A673 (cell line): Measurements from ENCODE around the gene PELI1. TPM values are rescaled to one million over a fixed set of nuclear protein-coding genes. Genes with fewer than 3 reads are reported as not detected.

ENCODE experiments used
- BruUV-seq: library from RNA; stranded (reverse); fragments of 400-500 nt; replicated peaks from 2 replicates; lab custom pipeline; 2021; lab: Mats Ljungman, UMichigan
- CTCF ChIA-PET: fragments of 300-600 bp; sonication (Branson Sonifier 250); formaldehyde crosslinking; loops from one replicate; lab custom pipeline; 2022; ENCODE audit warnings: antibody characterized with exemption; lab: Charles Lee
- POLR2A ChIA-PET: fragments of 300-600 bp; sonication (Branson Sonifier 250); formaldehyde crosslinking; loops from one replicate; lab custom pipeline; 2022; ENCODE audit warnings: antibody characterized with exemption; ENCODE audit not compliant: low non-redundant PET; lab: Charles Lee
- DNase-seq: peaks from one replicate; pipeline ENCODE4 v3.0.0-alpha.2; 2015; ENCODE audit warnings: low spot score
- H3K27ac ChIP-seq: fragments of 200-600 bp; sonication (generic); 2 replicates; pipeline ENCODE4 v1.5.1; 2016; ENCODE audit warnings: mixed run types, low read depth, mild to moderate bottlenecking, mixed read lengths, antibody characterized with exemption, low read length; ENCODE audit not compliant: poor library complexity, severe bottlenecking
- H3K27me3 ChIP-seq: fragments of 200-600 bp; sonication (generic); replicated peaks from 2 replicates; pipeline ENCODE4 v1.6.1; 2017; ENCODE audit warnings: mixed run types, low read depth, mild to moderate bottlenecking, mixed read lengths, antibody characterized with exemption, low read length; ENCODE audit not compliant: insufficient read depth, poor library complexity
- H3K36me3 ChIP-seq: fragments of 200-600 bp; sonication (generic); 2 replicates; pipeline ENCODE4 v1.6.1; 2016; ENCODE audit warnings: mixed run types, mild to moderate bottlenecking, mixed read lengths, antibody characterized with exemption, low read length; ENCODE audit not compliant: insufficient read depth, poor library complexity, severe bottlenecking
- H3K4me1 ChIP-seq: fragments of 200-600 bp; sonication (generic); 2 replicates; pipeline ENCODE4 v1.6.1; 2017; ENCODE audit warnings: mixed run types, mild to moderate bottlenecking, mixed read lengths, antibody characterized with exemption, low read length; ENCODE audit not compliant: insufficient read depth, poor library complexity, severe bottlenecking
- H3K4me3 ChIP-seq: fragments of 200-600 bp; sonication (generic); 2 replicates; pipeline ENCODE4 v1.5.1; 2016; ENCODE audit warnings: low read depth, mixed run types, mild to moderate bottlenecking, mixed read lengths, low read length; ENCODE audit not compliant: poor library complexity, severe bottlenecking
- H3K9me3 ChIP-seq: fragments of 200-600 bp; sonication (generic); 2 replicates; pipeline ENCODE4 v1.6.1; 2016; ENCODE audit warnings: mixed run types, low read depth, mild to moderate bottlenecking, mixed read lengths, antibody characterized with exemption, low read length; ENCODE audit not compliant: poor library complexity, severe bottlenecking
- EZH2 ChIP-seq: fragments of 200-600 bp; sonication (generic); IDR thresholded peaks from 2 replicates; pipeline ENCODE4 v1.6.1; 2017; ENCODE audit warnings: borderline replicate concordance, low read depth, mild to moderate bottlenecking, mixed read lengths, antibody characterized with exemption, low read length; ENCODE audit not compliant: poor library complexity, severe bottlenecking
- intact Hi-C: fragments of 100-400 bp; cut with micrococcal nuclease; formaldehyde crosslinking; loops from one replicate; pipeline ENCODE4 v1.10.0; 2022; ENCODE audit not compliant: unreplicated experiment
- total RNA-seq: library from RNA; stranded (reverse); gene quantifications from 2 replicates; pipeline ENCODE4 v1.2.3, GENCODE V29; 2021
- TF ChIP-seq, protein P1 (sequence below): fragments of 300-800, 200-600 bp; sonication (generic); conservative IDR thresholded peaks from 2 replicates; pipeline ENCODE4 v1.5.1; 2017; ENCODE audit warnings: low read depth, mild to moderate bottlenecking, antibody characterized with exemption, low read length, moderate library complexity, mixed read lengths

Gene PELI1
- total RNA-seq, 1 experiment from 2014 or later, result 35.1 TPM

DNA sequence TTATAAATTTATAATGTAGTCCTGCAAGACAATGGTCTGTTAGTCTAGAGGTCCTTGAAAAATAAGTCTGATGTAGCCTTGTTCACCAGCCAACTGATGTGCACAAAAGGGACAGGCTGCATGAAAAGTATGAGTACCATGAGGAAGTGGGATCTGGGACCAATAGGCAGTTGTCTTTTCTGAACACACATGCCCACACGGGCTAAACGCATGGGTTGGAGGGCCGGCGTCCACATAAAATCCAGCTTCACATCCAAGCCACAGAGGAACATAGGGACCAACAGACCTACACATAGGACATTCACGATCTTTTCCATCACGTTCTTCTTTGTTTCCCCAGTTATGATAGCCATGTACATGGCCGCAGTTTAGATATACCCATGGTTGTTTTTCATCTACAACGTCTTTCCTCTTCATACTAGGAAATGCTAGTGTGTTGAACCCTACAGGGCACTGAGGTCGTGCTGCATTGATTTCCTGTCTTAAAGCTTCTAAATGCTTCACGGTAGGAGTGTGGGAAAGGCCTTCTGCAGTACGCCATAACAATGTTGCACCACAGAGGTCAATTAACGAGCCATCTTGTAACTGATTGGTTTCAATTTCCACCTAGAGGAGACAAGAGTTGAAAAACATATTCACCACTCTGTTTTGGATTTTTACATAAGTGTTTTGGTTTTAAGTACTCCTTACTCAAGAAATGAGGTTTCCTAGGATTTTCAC is 49.4 kb downstream of the PELI1 start:
- intact Hi-C loops, result no loop called here
- BruUV-seq, result no TSS peak
- H3K36me3 ChIP-seq, result peaks cover 55% of the 10 kb centered on the region
- ChIA-PET POLR2A (no interaction called here), CTCF (no interaction called here)
- H3K4me1 ChIP-seq, result no peaks in the 10 kb centered on the region
- DNase-seq, result no peak
- TF ChIP-seq EZH2, result no peak
- TF ChIP-seq, protein P1, sequence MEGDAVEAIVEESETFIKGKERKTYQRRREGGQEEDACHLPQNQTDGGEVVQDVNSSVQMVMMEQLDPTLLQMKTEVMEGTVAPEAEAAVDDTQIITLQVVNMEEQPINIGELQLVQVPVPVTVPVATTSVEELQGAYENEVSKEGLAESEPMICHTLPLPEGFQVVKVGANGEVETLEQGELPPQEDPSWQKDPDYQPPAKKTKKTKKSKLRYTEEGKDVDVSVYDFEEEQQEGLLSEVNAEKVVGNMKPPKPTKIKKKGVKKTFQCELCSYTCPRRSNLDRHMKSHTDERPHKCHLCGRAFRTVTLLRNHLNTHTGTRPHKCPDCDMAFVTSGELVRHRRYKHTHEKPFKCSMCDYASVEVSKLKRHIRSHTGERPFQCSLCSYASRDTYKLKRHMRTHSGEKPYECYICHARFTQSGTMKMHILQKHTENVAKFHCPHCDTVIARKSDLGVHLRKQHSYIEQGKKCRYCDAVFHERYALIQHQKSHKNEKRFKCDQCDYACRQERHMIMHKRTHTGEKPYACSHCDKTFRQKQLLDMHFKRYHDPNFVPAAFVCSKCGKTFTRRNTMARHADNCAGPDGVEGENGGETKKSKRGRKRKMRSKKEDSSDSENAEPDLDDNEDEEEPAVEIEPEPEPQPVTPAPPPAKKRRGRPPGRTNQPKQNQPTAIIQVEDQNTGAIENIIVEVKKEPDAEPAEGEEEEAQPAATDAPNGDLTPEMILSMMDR, result no peak
- no peak overlapping the region for H3K4me3 ChIP-seq
- no peaks in the 10 kb centered on the region for H3K9me3 ChIP-seq
- H3K27me3 ChIP-seq, result no peaks in the 10 kb centered on the region
- no peak overlapping the region for H3K27ac ChIP-seq

DNA sequence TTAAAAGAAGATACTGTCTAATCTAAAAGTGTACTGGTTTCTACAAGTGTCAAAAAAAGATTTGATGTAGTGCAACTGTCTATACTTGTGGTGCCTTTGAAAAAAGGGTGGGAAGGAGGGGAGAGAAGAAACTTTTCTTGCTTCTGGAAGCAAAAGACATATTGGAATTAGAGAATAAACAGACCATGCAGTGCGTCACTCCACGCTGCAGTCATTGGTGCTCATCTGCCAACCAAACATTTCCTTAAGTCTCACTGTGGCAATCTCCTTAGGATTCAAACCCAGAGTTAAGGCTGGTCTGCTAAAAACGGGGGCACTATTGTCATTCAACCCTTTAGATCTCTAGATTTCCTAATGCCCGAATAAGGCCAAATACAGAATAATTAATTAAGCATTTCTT is 50.9 kb downstream of the PELI1 start:
- peaks cover 48% of the 10 kb centered on the region for H3K36me3 ChIP-seq
- H3K4me1 ChIP-seq, result no peaks in the 10 kb centered on the region
- TSS peak; percentile 21 for BruUV-seq
- no peak overlapping the region for H3K27ac ChIP-seq
- no peak overlapping the region for H3K4me3 ChIP-seq
- POLR2A ChIA-PET, result no interaction called here
- DNase-seq, result no peak
- TF ChIP-seq, protein P1, result no peak
- no peak for TF ChIP-seq EZH2
- CTCF ChIA-PET, result no interaction called here
- H3K27me3 ChIP-seq, result no peaks in the 10 kb centered on the region
- no peaks in the 10 kb centered on the region for H3K9me3 ChIP-seq
- intact Hi-C loops, result no loop called here

GRCh38 chr2:64092502-64092901 is 51.7 kb downstream of the PELI1 start:
- Histone ChIP-seq H3K9me3 (no peaks in the 10 kb centered on the region), H3K4me1 (no peaks in the 10 kb centered on the region), H3K4me3 (no peak overlapping the region), H3K27me3 (no peaks in the 10 kb centered on the region), H3K36me3 (peaks cover 48% of the 10 kb centered on the region), H3K27ac (no peak overlapping the region)
- POLR2A ChIA-PET, result no interaction called here
- no peak for DNase-seq
- BruUV-seq, result no TSS peak
- CTCF ChIA-PET, result no interaction called here
- intact Hi-C loops, result no loop called here
- no peak for TF ChIP-seq EZH2
- TF ChIP-seq, protein P1, result no peak
